Esophagus squamous epithelium (tissue), 5 donors: Measurements from ENCODE around the gene ID2. TPM values are rescaled to one million over a fixed set of nuclear protein-coding genes. Genes with fewer than 3 reads are reported as not detected.

Experiments
- DNase-seq: peaks from one replicate; lab custom pipeline; 2025; lab: John Stamatoyannopoulos, UW
- H3K27ac ChIP-seq, 4 donors: fragments of 200-600 bp; sonication (generic); one replicate each; pipeline ENCODE4 v1.5.1; 2016 to 2019; ENCODE audit warnings: mild to moderate bottlenecking in 1 of 4
- H3K27me3 ChIP-seq, 4 donors: fragments of 200-600 bp; sonication (generic); 1 replicate in 3 of 4; 2 replicates in 1 of 4; pipeline versions ENCODE4 v1.5.1 to v1.6.0; 2017 to 2021; ENCODE audit warnings: antibody characterized with exemption in 1 of 4
- H3K36me3 ChIP-seq, 3 donors: fragments of 200-600 bp; sonication (generic); one replicate each; pipeline ENCODE4 v1.5.1; 2016 to 2019
- H3K4me1 ChIP-seq, 3 donors: fragments of 200-600 bp; sonication (generic); one replicate each; pipeline ENCODE4 v1.5.1; 2017 to 2019
- H3K4me3 ChIP-seq, 4 donors: fragments of 200-600 bp; sonication (generic); 1 replicate in 3 of 4; 2 replicates in 1 of 4; pipeline ENCODE4 v1.5.1; 2016 to 2019; ENCODE audit warnings: mild to moderate bottlenecking in 2 of 4, moderate library complexity in 1 of 4
- H3K9me3 ChIP-seq, 3 donors: fragments of 200-600 bp; sonication (generic); one replicate each; pipeline ENCODE4 v1.5.1; 2016 to 2019
- CTCF ChIP-seq, 6 experiments: fragments of 450-650 bp in 4 of 6; fragments of 200-600 bp in 2 of 6; sonication (generic) in 2 of 6; IDR thresholded peaks; one replicate each; pipeline ENCODE4 v1.5.1; 2016 to 2019; ENCODE audit warnings: antibody characterized with exemption in 6 of 6, mild to moderate bottlenecking in 4 of 6, moderate library complexity in 4 of 6
- POLR2A ChIP-seq, 4 donors: fragments of 450-650 bp; IDR thresholded peaks; one replicate each; pipeline ENCODE4 v1.6.1; 2017; ENCODE audit warnings: antibody characterized with exemption in 4 of 4, mild to moderate bottlenecking in 4 of 4, moderate library complexity in 3 of 4
- WGBS, 2 donors: methylation state at CpG; one replicate each; pipeline ENCODE4 v1.1.5; 2018; 5-methylcytosine and 5-hydroxymethylcytosine counted together
- intact Hi-C: fragments of 100-400 bp; cut with DNase I; formaldehyde crosslinking; loops from one replicate; pipeline ENCODE4 v1.15.0; 2022
- total RNA-seq, 4 donors: library from RNA; depleted of rRNA; stranded (reverse); fragments of >200 nt; gene quantifications; one replicate each; pipeline ENCODE4 v1.1.0, GENCODE V29; 2016
- donor health status: DM: yes; HTN: yes; CAD: no.

Gene ID2
- total RNA-seq, 4 donors from 2014 or later, result 16.1 to 82.0 (median 34.2) TPM

GRCh38 chr2:8684878-8685696 is 3.2 kb downstream of the ID2 start:
- WGBS, 2 donors, result 0 to 5% methylated on average over 3 to 4 of the region's 87 CpGs
- Histone ChIP-seq H3K4me1 (peaks cover 9 to 52% (median 18%) of the 10 kb centered on the region in 3 donors), H3K27ac (peak overlapping the region; percentile 79 to 96 (median 87)), H3K36me3 (no peaks in the 10 kb centered on the region), H3K4me3 (peak overlapping the region; percentile 67 to 81 (median 76)), H3K27me3 (peaks cover 0 to 4% (median 0%) of the 10 kb centered on the region in 4 donors), H3K9me3 (no peaks in the 10 kb centered on the region)
- no peak for DNase-seq
- intact Hi-C loops, result loop anchor here (5.0 kb wide), 1 partner anchor 1258 kb away; no protein-coding TSS in a partner anchor
- TF ChIP-seq POLR2A (IDR thresholded peaks at IDR 0.05) (peak in 1 of 4 donors; percentile 19), CTCF (IDR thresholded peaks at IDR 0.05) (peak in 1 of 6 experiments; percentile 3)

GRCh38 chr2:8685697-8686358 is 4.0 kb downstream of the ID2 start:
- no peak for DNase-seq
- H3K9me3 ChIP-seq, result no peaks in the 10 kb centered on the region
- H3K4me1 ChIP-seq, result peaks cover 4 to 45% (median 18%) of the 10 kb centered on the region in 3 donors
- peak overlapping the region; percentile 67 to 81 (median 76) for H3K4me3 ChIP-seq
- TF ChIP-seq CTCF (IDR thresholded peaks at IDR 0.05) (peak; percentile 96 to 99 (median 97)), POLR2A (IDR thresholded peaks at IDR 0.05) (peak in 1 of 4 donors; percentile 9)
- 0% methylated on average over 6 to 7 of the region's 50 CpGs for WGBS, 2 donors
- peak overlapping the region; percentile 79 to 96 (median 87) for H3K27ac ChIP-seq
- no peaks in the 10 kb centered on the region for H3K36me3 ChIP-seq
- intact Hi-C loops, result loop anchor here (5.0 kb wide), 1 partner anchor 1259 kb away; no protein-coding TSS in a partner anchor
- peaks cover 0 to 4% (median 0%) of the 10 kb centered on the region in 4 donors for H3K27me3 ChIP-seq

GRCh38 chr2:8691859-8692437 is 10.1 kb downstream of the ID2 start:
- Histone ChIP-seq H3K27me3 (peaks cover 0 to 20% (median 0%) of the 10 kb centered on the region in 4 donors), H3K4me3 (no peak overlapping the region), H3K9me3 (no peaks in the 10 kb centered on the region), H3K36me3 (no peaks in the 10 kb centered on the region), H3K4me1 (peaks cover 9 to 12% (median 10%) of the 10 kb centered on the region in 3 donors), H3K27ac (no peak overlapping the region)
- TF ChIP-seq CTCF (IDR thresholded peaks at IDR 0.05) (no peak), POLR2A (IDR thresholded peaks at IDR 0.05) (no peak)
- WGBS, 2 donors, result 92 to 94% methylated on average over 7 to 9 of the region's 9 CpGs
- intact Hi-C loops, result no loop called here
- DNase-seq, result no peak

DNA sequence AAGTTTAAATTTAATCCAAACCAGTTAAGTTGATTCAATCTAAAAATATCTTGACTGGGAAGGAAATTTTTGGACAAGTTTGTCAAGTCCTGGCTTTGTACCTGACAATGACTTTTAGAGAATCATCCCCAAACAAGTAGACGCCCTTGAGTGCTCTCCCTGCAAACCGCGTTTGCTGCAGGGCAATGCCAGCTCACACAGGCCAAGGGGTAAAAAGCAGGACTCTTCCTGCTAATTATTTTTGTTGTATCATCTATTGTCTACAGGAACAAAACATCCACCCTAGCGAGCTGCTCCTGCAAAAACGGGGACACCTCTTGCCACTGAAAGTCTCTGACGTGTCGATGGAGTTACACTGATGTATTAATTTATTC is 10.9 kb downstream of the ID2 start:
- peak overlapping the region in 2 of 4 donors; percentile 1 to 53 for H3K4me3 ChIP-seq
- 34 to 38% methylated on average over 7 of the region's 7 CpGs for WGBS, 2 donors

More for the DNA sequence above, 10.9 kb downstream of the ID2 start:
- DNase-seq, result no peak
- intact Hi-C loops, result no loop called here
- no peaks in the 10 kb centered on the region for H3K36me3 ChIP-seq
- peaks cover 0 to 20% (median 0%) of the 10 kb centered on the region in 4 donors for H3K27me3 ChIP-seq
- no peak for TF ChIP-seq CTCF (IDR thresholded peaks at IDR 0.05)
- no peak for TF ChIP-seq POLR2A (IDR thresholded peaks at IDR 0.05)
- no peaks in the 10 kb centered on the region for H3K9me3 ChIP-seq
- H3K27ac ChIP-seq, result no peak overlapping the region
- H3K4me1 ChIP-seq, result peaks cover 9 to 12% (median 10%) of the 10 kb centered on the region in 3 donors
